HL-60 (cell line): ENCODE results near the gene TGFBR3.

ENCODE experiments used
- DNase-seq, 2 experiments: peaks; one replicate each; pipeline ENCODE4 v3.0.0-alpha.2; 2010 to 2020; ENCODE audit warnings: low read depth in 1 of 2, low spot score in 1 of 2
- H3K27ac ChIP-seq: fragments of 250-450 bp; sonication (Bioruptor Pico); replicated peaks from 2 replicates; pipeline ENCODE4 v1.5.1; 2020; ENCODE audit warnings: mild to moderate bottlenecking, moderate library complexity
- H3K27me3 ChIP-seq: fragments of 250-450 bp; sonication (Bioruptor Pico); 2 replicates; pipeline ENCODE4 v1.5.1; 2021; ENCODE audit warnings: mild to moderate bottlenecking, moderate library complexity; ENCODE audit not compliant: insufficient read depth, poor library complexity, severe bottlenecking
- H3K4me3 ChIP-seq: replicated peaks from 2 replicates; pipeline ENCODE4 v1.5.1; 2011; ENCODE audit warnings: mild to moderate bottlenecking, control low read depth, low read length; ENCODE audit not compliant: insufficient read depth
- CTCF ChIP-seq: IDR thresholded peaks from one replicate; pipeline ENCODE4 v1.5.1; 2011; ENCODE audit warnings: low read length, control low read depth, inconsistent platforms; ENCODE audit not compliant: insufficient read depth
- GABPA ChIP-seq: IDR thresholded peaks from 2 replicates; pipeline ENCODE4 v1.6.1; 2012; ENCODE audit warnings: low read depth
- POLR2AphosphoS5 ChIP-seq: IDR thresholded peaks from 2 replicates; pipeline ENCODE4 v1.6.1; 2012; ENCODE audit warnings: low read depth
- REST ChIP-seq: IDR thresholded peaks from 2 replicates; pipeline ENCODE4 v1.6.1; 2012; ENCODE audit warnings: low read depth; ENCODE audit not compliant: insufficient replicate concordance
- SPI1 ChIP-seq: IDR thresholded peaks from 2 replicates; pipeline ENCODE4 v1.6.1; 2012; ENCODE audit warnings: low read depth, mild to moderate bottlenecking, borderline replicate concordance

Gene TGFBR3

GRCh38 chr1:91925644-91926435, 39.9 kb upstream of the TGFBR3 start:
- TF ChIP-seq CTCF, result no peak
- no peak for TF ChIP-seq POLR2AphosphoS5
- no peak for TF ChIP-seq GABPA
- no peak for TF ChIP-seq REST
- no peaks in the 10 kb centered on the region for H3K27me3 ChIP-seq
- H3K27ac ChIP-seq, result no peak overlapping the region
- no peak overlapping the region for H3K4me3 ChIP-seq
- DNase-seq, result no peak

DNA sequence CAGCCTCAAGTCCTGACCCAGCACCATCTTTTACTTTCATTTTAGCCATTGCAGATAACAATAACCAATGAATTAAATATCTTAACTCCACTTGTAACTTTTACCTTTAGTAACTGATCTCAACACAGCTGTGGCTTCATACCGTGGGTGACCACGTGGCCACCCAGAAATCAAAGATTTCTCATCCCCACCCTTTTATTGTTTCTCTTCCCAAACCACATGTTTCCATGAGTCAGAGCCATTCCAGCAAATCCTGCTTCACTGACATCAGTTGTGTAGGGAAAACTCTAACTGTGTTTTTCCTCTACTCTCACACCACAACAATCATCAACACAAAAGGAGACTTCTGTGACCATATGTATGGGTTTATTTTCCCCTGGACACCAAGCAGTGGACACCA, 38.2 kb upstream of the TGFBR3 start:
- no peaks in the 10 kb centered on the region for H3K27me3 ChIP-seq
- H3K4me3 ChIP-seq, result no peak overlapping the region
- DNase-seq, result no peak
- no peak overlapping the region for H3K27ac ChIP-seq
- no peak for TF ChIP-seq POLR2AphosphoS5
- TF ChIP-seq SPI1, result no peak
- TF ChIP-seq REST, result no peak
- no peak for TF ChIP-seq CTCF
- TF ChIP-seq GABPA, result no peak

GRCh38 chr1:91919962-91920361, 34.0 kb upstream of the TGFBR3 start:
- Histone ChIP-seq H3K4me3 (no peak overlapping the region), H3K27me3 (no peaks in the 10 kb centered on the region), H3K27ac (no peak overlapping the region)
- no peak for TF ChIP-seq POLR2AphosphoS5
- no peak for TF ChIP-seq CTCF
- no peak for TF ChIP-seq GABPA
- no peak for TF ChIP-seq SPI1
- TF ChIP-seq REST, result no peak
- DNase-seq, result no peak
